HG03439 (cell line): ENCODE data around the gene GLP2R.

Source experiments
- ATAC-seq: cut with Tn5 transposase; IDR thresholded peaks from one replicate; pipeline ENCODE4 v1.9.1; 2021; ENCODE audit warnings: mild to moderate bottlenecking, moderate library complexity; ENCODE audit not compliant: unreplicated experiment

GLP2R gene

DNA sequence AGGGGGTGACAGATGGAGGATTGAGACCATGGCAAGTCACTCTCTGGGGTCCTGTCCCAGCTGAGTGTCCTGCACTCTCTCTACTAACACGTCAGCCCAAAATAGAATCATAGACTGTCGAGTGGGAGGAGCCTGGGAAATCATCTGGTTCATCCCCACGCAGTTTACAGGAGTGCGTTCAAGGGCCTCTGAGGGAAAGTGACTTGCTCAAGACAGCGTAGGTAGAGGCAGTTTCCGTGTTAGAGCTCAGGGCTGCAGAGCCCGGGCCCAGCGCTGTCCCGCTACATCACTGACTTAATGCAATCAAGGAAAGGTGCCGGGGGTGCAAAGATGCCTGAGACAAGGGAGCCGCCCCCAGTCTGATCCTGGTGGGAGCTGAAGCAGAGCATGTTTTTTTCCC, 14.2 kb upstream of the GLP2R start:
- ATAC-seq = no peak

DNA sequence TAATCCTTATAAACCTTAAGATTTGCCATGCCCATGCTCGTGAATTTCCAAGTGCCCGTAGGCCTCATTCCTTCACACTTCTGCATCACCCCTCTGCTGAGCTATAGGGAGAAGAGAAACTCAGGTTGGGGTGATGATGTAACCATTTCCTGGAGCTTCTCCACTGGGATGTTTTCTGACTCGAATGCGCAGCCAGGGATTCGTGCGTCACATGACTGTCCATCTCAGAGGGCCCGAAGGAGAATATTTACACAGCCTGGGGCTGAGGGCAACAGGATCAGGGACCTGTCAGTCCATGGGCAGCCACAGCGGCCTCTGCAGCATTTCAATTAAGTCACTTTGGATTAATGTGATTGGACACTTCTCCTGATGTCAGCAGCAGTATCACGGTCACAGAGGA, 12.6 kb upstream of the GLP2R start:
- no peak for ATAC-seq

DNA sequence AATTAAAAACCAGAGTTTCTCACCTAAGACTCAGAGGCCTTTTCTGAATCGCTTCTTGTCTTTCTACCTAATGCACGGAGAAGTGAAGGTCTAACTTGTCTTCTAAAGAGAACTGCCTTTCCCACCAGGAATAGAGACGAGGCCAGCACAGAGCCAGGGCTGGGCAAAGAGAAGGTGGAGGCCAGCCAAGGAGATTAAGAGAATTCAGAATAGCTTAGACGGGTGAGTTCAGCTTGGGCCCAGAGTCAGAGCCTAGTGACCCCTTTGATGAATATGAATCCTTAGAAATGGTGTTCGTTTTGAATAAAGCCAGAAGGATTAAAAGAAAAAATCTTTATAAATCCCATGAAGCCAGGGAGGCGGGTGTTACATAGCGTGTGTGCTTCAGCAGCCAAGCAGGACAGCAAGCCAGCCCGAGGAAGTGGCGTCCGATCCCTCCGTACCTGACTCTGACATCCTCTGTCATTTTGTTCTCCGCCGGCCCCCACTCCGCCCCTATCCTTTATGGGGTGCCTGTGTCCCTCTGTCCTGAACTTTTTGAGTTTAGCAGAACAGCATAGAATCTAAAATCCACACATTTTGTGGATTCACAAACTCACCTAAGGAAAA, 11.3 kb upstream of the GLP2R start:
- ATAC-seq = no peak

DNA sequence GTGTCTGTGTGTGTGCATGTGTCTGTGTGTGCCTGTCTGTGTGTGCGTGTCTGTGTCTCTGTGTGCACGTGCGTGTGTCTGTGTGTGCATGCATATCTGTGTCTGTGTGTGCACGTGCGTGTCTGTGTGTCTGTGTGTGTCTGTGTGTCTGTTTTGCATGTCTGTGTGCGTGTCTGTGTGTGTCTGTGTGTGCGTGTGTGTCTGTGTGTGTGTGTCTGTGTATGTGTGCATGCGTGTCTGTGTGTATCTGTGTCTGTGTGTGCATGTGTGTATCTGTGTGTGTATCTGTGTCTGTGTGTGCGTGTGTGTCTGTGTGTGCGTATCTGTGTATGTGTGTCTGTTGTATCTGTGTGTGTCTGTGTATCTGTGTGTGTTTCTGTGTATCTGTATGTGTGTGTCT, 9.3 kb upstream of the GLP2R start:
- ATAC-seq = no peak

DNA sequence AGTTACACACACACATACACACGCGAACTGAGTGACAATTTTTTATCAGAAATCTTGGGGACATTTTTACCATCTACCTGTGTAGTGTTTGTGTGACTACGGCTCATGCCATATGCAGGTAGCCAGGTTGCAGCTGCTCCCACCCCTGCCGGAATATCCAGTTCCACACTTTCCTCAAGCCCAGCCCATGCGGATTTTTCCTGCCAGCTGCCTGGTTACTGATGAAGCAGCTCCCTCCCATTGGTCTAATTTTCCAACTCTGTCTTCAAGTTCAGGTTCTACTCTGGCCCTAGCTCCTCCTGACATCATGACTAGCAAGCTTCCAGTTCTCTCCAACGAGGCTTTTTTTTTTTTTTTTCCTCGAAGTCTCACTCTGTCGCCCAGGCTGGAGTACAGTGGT, 8.6 kb upstream of the GLP2R start:
- ATAC-seq = no peak

DNA sequence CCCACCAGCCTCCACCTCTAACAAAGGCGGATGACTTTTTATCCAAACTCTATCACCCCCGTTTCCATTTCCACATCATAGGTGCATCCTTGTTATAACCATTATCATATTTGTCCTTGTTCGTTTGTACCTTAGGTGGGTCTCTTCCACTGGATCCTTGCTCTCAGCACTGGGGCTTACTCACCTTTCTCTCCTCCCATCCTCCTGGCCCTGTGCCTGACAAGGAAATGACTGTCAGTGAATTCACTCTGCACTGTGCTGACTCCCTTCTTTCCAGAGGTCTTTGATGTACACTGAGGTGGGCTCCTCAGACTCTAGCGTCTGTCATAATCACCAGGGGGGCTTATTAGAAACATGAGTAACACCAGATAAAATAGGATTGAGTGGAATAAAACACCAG, 7.0 kb upstream of the GLP2R start:
- ATAC-seq = no peak

DNA sequence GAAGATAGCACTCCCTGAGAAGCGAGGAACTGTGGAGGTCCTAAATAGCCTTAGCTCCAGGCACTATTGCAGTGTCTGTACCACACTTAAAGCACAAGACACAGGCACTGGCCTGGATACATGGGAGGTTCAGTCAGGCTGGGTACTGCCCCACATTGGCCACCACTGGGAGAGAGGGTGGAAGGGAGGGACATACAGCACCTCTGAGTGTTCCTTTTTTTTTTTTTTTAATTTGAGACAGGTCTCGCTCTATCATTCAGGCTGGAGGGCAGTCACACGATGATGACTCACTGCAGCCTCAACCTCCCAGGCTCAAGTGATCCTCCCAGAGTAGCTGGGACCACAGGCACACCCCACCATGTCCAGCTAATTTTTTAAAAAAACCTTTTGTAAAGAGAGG, 5.3 kb upstream of the GLP2R start:
- no peak for ATAC-seq

DNA sequence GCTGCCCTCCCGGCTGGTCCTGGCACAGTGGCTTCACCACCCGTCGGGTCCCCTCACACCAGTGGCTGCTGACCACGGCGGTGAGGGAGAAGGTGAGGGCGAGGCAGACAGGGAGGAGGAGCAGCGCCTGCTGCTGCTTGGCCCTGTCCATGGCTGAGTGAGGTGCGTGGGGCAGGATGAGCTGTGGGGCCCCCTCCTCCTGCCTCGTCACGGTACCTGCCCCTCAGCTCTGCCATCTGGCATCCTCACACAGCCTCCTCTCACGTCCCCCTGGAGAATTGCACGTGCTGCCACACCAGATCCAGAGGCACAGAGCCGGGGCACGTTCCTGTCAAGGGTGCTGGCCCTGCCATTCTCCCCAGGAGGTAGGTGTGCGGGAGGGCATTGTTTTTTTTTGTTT, 3.8 kb upstream of the GLP2R start, which contains the start of gene GSG1L2:
Gene GSG1L2 (minus strand): TSS at position 159 of the 400 bp plus-strand sequence. CDS start 8 bp downstream, at position 151.
- no peak for ATAC-seq

DNA sequence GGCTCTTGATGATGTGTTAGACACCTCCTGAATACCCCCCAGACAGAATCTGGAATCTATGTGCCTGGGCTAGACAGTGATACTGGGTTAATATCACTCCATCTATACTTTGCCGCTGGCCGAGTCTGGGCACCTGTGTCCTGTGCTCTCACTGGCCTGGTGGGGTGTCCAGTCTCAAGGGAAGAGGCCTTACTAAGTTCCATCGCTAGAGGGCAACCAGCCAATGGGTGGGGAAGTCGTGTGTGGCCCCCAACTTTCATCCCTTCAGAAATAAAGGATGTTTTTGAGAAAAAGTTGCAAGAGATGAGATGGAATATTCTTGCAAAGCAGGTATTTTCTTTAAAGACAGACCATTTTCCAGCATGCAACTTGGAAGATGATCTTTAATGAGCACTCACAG, 1.6 kb upstream of the GLP2R start:
- ATAC-seq = no peak

DNA sequence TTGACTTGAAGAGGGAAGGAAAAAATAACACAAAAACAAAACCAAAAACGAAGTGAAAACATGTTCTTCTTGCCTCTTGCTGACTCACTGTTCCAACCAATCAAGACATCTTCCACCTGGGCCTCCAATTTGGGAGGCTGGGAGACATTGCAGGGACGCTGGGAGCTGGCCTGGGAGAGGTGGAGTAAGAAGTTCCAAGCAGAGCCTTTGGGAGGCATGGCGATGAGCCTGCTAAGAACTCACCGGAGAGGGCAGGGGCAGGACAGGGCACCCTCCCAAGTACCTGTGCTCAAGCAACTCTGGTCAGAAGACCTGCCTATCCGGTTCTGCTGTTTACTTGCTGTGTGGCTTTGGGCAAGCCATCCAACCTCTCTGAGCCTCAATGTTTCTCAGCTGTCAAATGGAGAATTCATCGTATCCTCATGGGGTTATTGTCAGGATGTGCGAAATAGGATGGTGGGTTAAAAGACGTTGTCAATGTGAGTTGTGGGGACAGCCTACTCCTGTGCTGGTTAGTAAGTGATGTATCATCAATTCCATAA, 856 bp upstream of the GLP2R start:
- ATAC-seq = no peak

DNA sequence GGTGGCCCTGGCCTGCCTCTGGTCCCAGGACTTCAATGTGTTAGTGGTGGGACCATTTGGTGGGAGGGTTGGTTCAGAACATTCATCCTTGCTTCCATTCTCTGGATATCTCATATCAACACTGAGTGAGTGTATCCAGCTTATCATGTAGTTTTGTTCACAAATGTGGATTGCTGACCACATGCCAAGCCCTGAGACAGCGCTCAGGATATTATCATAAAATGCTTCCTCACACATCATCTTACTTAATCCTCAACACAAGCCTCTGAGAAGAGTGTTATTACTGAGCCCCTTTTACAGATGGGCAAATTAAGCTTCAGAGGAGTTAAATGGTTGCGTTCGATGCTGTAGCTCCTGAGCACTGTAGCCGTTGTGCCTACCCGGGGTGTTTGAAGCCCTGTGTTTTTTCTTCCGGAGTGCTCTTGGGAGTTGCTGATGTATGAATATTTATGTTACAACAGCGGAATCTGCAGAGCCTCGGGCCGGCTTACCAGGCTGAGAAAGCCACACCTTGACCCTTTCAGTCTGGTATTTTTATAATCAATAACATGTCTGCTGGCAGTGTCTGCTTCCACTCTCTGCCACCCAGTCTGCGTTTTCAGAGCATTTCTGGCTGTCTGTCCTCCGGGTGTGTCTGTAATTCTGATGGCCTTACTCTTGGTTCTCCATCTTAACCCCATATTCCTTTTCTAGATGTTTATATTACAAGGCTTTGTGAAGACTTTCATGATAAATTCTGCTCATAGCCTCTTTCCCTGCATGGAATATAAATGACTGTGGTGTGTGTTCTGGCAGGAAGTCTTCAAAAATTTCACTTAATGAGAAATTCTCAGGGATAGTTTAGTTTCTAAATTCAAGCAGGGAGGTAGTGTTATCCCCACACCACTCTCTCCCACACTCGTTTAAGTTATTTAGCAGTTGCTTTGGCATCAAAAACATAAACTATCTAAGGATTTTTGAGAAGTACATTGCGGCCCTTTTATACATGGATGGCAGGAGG, 2.9 kb downstream of the GLP2R start:
- no peak for ATAC-seq

DNA sequence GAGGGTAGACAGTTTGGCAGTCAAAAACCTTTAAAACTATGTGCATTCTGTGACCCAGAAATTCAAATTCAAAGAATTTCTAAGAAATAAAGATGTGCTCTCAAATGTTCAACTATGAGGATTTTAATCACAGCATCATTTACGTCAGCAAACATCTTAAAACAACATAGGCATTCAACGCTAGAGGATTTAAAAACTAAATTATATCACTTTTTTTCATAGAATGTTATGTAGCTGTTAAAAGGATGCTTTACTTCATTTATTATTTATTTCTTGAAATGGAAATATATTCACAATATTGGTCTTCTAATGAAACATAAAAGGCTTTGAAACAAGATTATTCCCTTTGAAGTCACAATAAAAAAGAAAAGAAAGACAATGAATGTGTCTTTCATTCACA, 3.6 kb downstream of the GLP2R start:
- no peak for ATAC-seq

DNA sequence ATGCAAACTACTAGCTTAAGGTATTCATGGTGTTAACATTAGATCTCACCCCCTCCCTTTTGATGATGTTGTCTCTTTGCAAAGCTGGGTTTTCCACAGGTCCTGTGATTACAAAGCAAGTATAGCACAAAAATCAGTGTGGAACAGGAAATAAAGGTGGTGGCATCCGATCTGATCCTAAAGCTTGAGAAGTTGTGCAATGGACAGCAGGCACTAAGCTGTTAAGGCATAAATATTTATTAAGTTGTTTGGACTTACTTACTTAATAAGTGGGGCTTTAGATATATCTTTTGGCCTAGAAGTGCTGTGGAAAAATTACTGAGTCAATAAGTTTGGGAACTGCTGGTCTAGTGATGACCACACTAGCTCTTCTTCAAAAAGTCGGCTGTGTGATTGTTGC, 5.0 kb downstream of the GLP2R start:
- no peak for ATAC-seq

DNA sequence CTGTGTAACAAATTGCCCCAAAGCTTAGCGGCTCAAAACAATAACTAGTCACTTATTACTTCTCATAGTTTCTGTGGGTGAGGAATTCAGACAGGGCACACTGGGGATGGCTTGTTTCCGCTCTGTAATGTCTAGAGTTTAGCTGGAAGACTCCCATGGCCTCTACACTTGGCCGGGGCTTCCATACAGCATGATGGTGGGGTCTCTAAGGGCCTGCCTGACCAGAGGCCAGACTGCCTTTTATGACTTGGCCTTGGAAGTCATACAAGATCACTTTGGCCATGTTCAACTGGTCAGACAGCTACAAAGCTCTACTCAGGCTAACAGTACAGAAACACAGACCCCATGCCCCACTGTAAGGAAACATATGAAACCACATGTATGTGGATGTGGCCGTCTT, 8.2 kb downstream of the GLP2R start:
- ATAC-seq = no peak

DNA sequence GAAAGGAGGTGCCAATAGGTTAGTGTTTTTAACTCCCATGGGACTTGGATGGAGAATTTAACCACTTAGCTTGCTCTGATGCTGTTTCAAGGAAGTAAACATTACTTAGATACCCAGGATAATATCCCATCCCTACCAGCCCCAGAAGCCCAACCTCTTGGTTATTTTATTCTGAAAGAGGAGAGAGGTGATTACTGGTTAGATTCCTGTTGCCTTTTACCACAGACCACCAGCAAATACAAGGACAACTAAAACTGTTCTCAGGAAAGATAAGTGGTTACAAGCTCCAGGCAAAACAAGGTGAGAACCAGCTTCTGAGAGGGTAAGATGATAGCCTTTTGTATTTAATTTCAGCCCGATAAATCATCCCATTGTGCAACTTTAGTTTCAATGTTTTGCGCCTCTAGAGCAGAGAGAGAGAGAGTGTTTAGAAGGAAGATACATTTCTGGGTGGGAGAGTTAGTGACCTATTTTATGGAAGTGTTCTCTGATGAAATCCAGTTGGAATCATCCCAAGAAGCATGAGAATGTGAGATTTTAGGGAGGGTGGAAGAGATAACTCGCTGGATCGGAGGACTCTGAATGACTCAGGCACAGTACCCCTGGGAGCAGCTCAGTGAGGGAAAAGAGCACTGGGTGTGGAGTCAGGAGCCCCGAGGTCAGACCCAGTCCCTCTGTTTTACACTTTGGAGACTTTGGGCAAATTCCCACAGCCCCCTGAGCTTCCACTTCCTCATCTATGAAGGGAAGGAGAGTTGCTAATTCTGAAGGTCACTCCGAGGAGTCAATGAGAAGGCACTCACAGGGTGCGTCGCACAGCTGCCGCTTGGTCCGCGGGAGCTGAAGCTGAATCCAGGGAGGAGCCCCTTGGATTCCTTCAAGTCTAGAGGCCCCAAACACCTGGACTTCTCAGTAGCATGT, 12.1 kb downstream of the GLP2R start:
- ATAC-seq = no peak

DNA sequence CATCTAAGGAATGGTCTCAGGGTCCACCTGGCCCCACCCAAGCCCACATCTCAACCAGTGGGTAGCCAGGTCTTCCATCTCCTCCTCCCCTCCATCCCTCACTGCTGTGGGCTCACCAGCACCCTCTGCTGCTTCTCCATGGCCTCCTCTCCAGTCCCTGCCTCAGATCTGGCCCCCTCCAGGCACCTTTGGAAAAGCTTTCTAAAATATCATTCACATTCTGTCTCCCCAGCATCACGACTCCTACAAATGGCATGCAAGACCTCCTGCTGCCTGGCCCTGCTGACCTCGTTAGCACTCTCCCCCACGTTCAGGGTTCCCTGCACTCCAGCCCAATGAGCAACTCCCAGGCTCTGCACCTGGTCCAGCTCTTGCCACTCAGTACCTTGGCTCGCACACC, 13.7 kb downstream of the GLP2R start:
- no peak for ATAC-seq

DNA sequence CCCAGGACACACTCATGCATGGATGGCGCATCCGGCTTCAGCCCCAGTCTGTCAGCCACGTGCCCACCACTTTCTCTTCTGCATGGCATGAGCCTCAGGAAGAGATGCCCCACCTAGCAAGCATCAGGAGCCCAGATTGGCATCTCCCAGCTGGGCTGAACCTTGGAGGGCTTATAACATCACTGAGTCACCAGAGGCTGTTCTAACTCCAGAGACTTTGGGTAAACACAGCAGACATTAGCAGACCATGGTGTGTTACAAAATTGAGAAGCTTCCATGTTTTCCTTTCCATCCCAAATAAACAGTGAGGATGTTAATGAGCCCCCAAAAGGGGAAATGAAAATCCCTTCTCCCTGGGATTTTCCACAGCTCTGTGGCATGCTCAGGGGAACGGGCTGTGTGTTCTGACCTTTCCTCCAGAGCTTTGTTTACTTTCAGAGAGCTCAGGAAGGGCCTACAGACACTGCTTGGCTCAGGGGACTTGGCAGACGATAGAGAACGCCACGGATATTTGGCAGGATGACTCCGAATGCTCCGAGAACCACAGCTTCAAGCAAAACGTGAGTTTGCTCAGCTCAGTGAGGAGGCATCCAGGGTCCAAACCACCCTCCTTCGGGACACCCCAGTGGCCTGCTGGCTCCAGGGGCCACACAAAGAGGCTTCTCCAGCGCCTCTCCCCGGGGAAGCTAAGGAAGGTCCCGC, 16.5 kb downstream of the GLP2R start:
- no peak for ATAC-seq

DNA sequence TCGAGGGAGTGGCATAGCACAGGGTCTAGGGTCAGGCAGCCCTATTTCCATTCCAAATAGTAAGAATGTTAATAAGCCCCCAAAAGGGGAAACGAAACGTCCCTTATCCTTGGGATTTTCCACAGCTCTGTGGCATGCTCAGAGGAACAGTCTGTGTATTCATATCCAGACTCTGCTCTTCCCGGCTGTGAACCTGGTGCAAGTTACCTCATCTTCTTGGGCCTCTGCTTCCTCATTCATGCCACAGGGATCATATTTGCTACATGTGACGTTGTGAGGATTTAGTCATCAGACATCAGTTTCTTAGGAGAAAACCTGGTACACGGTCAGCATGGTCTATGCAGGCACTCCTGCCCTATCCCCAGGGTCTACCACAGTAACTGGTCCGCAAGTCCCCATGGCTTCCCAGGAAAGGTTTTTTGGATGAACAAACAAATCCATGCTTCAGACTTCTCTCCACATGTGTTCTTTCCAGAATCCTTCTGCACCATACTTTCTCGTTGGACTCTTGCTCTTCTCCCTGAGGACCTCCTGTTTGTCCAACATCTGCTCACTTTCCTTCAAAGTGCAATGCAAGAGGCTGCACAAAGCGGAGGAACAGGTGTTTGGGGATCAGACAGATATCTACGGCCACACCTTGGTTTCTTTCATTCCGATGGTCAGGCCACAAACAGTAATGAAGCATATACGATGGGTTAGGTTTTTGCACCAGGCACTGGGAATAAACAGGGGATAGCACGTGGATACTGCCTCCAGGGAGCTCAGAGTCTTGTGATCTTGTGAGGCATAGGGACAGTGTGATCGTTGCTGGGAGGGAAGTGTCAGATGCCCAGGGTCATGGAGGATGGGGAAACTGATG, 17.7 kb downstream of the GLP2R start:
- ATAC-seq = no peak

DNA sequence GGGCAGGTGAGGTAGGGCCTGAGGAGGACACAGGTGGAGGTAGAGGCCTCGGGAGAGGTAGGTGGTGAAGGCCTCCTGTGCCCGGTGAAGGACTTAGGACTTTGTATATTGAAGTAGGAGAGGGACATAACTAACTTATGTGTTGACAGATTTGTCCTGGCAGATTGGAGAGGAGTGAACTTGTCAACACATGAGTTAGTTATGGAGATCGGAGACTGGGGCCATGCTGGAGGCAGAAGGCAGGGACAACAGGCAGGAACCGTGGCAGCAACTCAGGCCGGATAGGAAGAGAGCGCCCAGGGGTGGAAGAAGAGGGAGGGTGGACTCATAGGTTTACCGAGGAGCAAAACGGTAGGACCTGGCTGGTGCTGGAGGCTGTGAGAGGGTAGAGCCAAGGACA, 18.4 kb downstream of the GLP2R start:
- no peak for ATAC-seq
